ENCODE results near the gene ALDH16A1.

DNA sequence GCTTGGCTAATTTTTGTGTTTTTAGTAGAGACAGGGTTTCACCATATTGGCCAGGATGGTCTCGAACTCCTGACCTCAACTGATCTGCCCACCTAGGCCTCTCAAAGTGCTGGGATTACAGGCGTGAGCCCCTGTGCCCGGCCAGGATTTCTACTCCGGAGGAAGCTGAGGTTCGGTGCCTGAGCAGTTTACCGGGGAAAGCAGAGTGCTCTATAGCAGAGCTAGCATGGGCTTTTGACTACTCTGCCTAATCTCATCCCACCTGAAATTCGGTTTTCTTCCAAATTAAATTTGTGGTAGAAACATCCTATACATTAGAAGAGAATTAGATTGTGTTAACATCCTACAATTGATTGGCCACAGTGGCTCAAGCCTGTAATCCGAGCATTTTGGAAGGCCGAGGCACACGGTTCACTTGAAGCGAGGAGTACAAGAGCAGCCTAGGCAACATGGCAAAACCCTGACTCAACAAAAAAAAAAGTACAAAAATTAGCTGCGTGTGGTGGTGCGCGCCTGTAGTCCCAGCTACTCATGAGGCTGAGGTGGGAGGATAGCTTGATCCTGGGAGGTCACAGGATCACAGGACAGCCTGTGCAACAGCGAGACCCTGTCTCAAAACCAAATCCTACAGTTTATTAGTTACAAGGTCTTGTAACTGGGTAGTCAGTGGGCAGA, 36.0 kb downstream of the ALDH16A1 start:
- TF ChIP-seq POLR2AphosphoS5 (IDR thresholded peaks at IDR 0.05; ENCODE audit: low read depth) (no peak; the same call in 1 of the 2 replicates), SPI1 (IDR thresholded peaks at IDR 0.05; ENCODE audit: borderline replicate concordance, low read depth) (no peak)

All from HL-60 (cell line).